HG02885 (cell line): ENCODE data around the gene LTV1.
"Not testable (repeated sequence)": the region's sequence is repeated elsewhere in the genome, so short reads cannot be mapped to it uniquely, and the experiment has no call there.

ENCODE experiments used
- ATAC-seq: cut with Tn5 transposase; IDR thresholded peaks from one replicate; pipeline ENCODE4 v1.9.1; 2021; ENCODE audit warnings: mild to moderate bottlenecking; ENCODE audit not compliant: unreplicated experiment, poor library complexity

The LTV1 gene

GRCh38 chr6:143842902-143843676 is at the start of gene LTV1:
LTV1 (plus strand) TSS chr6:143843338; CDS start chr6:143843478, 140 bp downstream.
- ATAC-seq = peak; percentile 100

- not testable (repeated sequence) for ATAC-seq
These were observed 46.6 kb upstream of the LTV1 start for GRCh38 chr6:143796551-143796950.

GRCh38 chr6:143798487-143798886 is 44.7 kb upstream of the LTV1 start:
- not testable (repeated sequence) for ATAC-seq

GRCh38 chr6:143802833-143803565 is 40.1 kb upstream of the LTV1 start:
- no peak for ATAC-seq

GRCh38 chr6:143803769-143804568 is 39.2 kb upstream of the LTV1 start:
- ATAC-seq = no peak

- no peak for ATAC-seq
These were observed 38.3 kb upstream of the LTV1 start for GRCh38 chr6:143804835-143805239.

GRCh38 chr6:143806282-143807102 is 36.6 kb upstream of the LTV1 start:
- ATAC-seq = no peak

- no peak for ATAC-seq
These were observed 35.9 kb upstream of the LTV1 start for GRCh38 chr6:143807103-143807772.

- no peak for ATAC-seq
These were observed 32.4 kb upstream of the LTV1 start for GRCh38 chr6:143810745-143811144.

- ATAC-seq = no peak
These were observed 31.5 kb upstream of the LTV1 start for GRCh38 chr6:143811501-143812157.

- ATAC-seq = no peak
These were observed 25.5 kb upstream of the LTV1 start for GRCh38 chr6:143817621-143818020.

GRCh38 chr6:143821359-143821758 is 21.8 kb upstream of the LTV1 start:
- no peak for ATAC-seq

- no peak for ATAC-seq
These were observed 20.5 kb upstream of the LTV1 start for GRCh38 chr6:143822584-143823024.

GRCh38 chr6:143823548-143823947 is 19.6 kb upstream of the LTV1 start:
- no peak for ATAC-seq

GRCh38 chr6:143828572-143828971 is 14.6 kb upstream of the LTV1 start:
- no peak for ATAC-seq

GRCh38 chr6:143836150-143836549 is 7.0 kb upstream of the LTV1 start:
- no peak for ATAC-seq

- no peak for ATAC-seq
These were observed 4.7 kb upstream of the LTV1 start for GRCh38 chr6:143838395-143838794.

GRCh38 chr6:143839196-143839595 is 3.9 kb upstream of the LTV1 start:
- no peak for ATAC-seq
